HG02610 (cell line): ENCODE measurements around the gene CES4A.
"Not testable (repeated sequence)": the region's sequence is repeated elsewhere in the genome, so short reads cannot be mapped to it uniquely, and the experiment has no call there.

Source experiments
- ATAC-seq: cut with Tn5 transposase; IDR thresholded peaks from one replicate; pipeline ENCODE4 v1.9.1; 2021; ENCODE audit warnings: mild to moderate bottlenecking, moderate library complexity; ENCODE audit not compliant: unreplicated experiment

Gene CES4A

DNA sequence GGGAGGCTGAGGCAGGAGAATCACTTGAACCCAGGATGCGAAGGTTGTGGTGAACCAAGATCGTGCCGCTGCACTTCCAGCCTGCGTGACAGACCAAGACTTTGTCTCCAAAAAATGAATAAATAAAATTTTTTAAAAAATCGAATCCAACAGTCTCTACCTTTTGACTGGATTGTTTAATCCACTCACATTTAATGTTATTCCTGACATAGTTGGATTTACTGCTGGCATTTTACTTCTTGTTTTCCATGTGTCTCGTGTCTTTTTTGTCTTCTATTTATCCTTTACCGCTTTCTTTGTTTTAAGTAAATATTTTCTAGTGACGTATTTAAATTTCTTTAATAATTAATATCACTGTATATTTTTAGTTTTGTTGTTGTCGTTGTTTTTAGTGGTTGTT lies 5.4 kb upstream of the CES4A start:
- no peak for ATAC-seq

- no peak for ATAC-seq
These were observed 3.5 kb upstream of the CES4A start for GRCh38 chr16:66984892-66985311.

GRCh38 chr16:66986559-66986958 lies 1.8 kb upstream of the CES4A start:
- no peak for ATAC-seq

- ATAC-seq, result no peak
These were observed 3.2 kb downstream of the CES4A start for GRCh38 chr16:66991545-66992077.

DNA sequence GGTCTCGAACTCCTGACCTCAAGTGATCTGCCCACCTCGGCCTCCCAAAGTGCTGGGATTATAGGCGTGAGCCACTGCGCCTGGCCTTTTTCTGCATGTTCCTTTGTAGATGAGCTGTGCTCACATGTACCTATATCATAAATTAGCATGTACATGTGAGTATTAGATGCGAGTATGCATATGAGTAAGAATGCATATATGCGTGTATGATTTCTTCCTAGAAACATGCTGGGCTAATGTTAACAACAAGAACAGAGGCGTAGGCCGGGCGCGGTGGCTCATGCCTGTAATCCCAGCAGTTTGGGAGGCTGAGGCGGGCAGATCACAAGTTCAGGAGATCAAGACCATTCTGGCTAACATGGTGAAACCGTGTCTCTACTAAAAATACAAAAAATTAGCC lies 5.2 kb downstream of the CES4A start:
- ATAC-seq, result not testable (repeated sequence)

DNA sequence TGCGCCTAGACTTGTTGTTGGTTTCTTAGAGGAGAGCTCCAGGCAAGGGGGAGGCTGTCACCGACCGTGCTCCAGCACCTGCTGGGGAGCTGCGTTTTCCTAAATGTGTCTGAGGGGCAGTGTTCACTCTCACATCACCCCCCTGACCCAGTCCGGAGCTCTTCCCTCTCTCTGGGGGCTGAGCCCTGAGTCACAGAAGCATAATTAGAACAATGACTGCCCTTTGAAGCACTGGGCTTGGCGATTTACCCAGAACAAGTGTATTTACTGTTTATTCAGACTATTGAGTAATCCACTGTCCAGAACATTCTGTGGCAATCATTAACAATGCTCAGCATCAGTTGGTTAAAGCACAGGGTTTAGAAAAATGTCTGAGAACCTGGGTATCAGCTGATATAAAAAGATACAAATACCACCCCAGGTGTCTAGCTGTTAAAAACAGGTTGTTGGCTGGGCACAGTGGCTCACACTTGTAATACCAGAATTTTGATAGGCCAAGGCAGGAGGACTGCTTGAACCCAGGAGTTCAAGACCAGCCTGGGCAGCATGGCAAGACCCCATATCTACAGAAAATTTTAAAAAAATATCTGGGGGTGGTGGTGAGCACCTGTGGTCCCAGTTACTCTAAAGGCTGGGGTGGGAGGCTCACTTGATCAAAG lies 8.1 kb downstream of the CES4A start:
- ATAC-seq, result no peak

GRCh38 chr16:66996983-66997358 lies 8.6 kb downstream of the CES4A start:
- no peak for ATAC-seq

DNA sequence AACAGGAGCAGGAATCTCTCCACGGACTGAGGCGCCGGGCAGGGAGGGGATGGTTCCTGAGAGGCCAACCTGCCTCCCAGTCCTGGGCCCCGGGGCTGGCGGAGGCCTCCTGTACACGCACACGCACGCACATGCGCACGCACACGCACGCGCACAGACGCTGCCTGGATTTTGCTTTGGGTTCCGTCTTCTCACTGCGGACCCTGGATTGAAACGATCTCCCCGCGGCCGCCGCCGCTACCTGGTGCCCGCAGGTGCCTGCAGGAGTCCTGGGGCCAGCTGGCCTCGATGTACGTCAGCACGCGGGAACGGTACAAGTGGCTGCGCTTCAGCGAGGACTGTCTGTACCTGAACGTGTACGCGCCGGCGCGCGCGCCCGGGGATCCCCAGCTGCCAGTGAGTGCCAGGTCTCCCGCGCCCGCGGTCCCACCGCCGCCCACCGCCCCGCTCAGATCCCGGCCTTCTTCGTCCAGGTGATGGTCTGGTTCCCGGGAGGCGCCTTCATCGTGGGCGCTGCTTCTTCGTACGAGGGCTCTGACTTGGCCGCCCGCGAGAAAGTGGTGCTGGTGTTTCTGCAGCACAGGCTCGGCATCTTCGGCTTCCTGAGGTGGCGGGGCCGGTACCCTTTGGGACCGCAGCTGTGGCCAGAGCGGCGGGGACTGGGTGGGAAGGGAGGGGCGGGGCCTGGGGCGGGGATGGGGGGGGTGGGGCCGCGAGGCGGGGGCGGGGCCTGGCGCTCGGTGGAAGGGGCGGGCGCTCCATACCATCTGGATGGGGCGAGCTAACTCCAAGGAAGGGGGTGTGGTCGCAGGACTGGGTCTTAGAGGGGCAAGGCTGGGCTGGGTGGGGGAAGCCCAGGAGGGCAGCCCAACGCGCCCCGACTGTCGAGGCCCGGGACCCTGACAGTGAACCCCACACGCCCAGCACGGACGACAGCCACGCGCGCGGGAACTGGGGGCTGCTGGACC lies 12.3 kb downstream of the CES4A start:
- ATAC-seq, result peak; percentile 41

- ATAC-seq, result no peak
These were observed 13.3 kb downstream of the CES4A start for GRCh38 chr16:67001726-67002125.

- ATAC-seq, result no peak
These were observed 18.7 kb downstream of the CES4A start for GRCh38 chr16:67006930-67007658.

GRCh38 chr16:67009158-67009557 lies 20.8 kb downstream of the CES4A start:
- no peak for ATAC-seq

DNA sequence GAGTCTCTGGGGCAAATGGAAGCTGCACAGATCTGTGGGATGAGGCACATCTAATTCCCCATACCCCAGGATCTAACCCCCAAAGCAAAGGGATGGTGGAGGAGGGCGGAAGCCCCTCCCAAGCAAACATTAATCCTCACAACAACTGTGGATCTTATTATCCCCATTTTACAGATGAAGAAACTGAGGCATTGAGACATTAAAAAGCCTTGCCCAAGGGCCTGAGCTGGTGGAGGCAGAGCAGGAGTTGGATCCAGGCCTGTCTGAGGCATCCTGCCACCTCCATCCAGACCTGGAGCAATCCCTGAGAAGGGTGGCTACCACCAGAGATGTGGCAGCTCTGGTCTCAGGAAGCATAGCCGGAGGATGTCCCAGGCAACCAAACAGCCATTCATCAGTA lies 22.9 kb downstream of the CES4A start:
- ATAC-seq, result no peak

GRCh38 chr16:67013233-67013822 lies 24.9 kb downstream of the CES4A start:
- ATAC-seq, result no peak

DNA sequence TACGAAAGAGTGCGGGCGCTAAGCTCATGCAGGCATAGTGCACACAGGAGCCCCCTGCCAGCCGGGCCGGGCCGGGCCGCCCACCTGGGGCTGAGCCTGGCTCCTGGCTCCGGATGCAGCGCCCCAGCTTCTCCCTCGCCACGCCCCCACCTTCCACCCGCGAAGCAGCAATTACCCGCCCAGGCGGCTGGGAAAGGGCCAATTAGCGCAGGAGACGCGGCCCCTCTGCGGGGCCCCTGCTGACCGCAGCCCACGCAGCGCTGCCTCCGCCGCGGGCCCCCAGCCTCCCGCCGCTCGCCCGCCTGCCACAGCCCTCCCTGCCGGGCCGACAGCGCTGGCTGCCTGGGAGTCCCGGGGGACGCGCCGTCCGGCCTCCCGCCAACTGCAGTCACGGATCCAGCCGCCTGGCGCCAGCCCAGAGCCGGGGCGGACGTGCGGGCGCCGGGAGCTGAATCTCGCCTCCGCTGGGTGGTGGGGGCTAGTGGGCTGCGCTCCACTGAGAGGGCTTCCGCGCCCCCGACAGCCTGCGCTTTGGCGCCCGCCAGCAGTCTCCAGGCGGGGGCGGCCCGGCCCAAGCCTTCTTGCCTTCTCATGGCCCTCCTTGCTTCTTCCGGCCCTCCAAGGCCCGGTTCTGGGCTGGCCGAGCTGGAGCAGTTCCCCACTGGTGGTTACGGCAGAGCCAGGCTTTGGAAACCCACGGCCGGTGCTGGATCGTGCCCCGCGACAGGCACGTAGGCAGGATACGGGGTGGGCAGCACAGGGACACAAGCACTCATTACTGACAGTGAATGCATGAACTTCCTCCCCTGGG lies 25.6 kb downstream of the CES4A start:
- ATAC-seq, result peak; percentile 51

GRCh38 chr16:67014634-67015312 lies 26.4 kb downstream of the CES4A start:
- no peak for ATAC-seq

GRCh38 chr16:67015313-67015731 lies 26.9 kb downstream of the CES4A start:
- no peak for ATAC-seq

DNA sequence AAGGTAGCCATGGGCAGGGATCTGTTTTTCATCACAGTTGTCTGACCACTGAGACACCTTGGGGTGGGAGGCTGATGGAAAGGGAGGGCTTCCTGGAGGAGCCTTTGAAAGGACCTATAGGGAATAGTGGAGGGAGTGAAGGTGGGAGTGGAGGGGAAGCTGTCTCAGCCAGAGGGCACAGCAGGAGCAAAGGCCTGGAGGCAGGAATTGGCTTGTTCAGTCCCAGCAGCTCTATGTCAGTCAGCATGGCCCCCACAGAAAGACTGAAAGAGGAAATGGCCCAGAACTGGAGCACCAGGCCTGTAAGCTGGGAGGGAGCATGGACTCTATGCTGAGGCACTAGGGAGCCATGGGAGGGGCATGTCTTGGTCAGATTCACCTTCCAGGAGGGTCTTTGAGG lies 27.8 kb downstream of the CES4A start:
- no peak for ATAC-seq

- ATAC-seq, result no peak
These were observed 28.5 kb downstream of the CES4A start for GRCh38 chr16:67016681-67017420.

- ATAC-seq, result no peak
These were observed 29.0 kb downstream of the CES4A start for GRCh38 chr16:67017421-67017750.
